Effector memory CD8-positive, alpha-beta T cell (primary cell): ENCODE results near the gene COL20A1.
"Not testable (repeated sequence)": the region's sequence is repeated elsewhere in the genome, so short reads cannot be mapped to it uniquely, and the experiment has no call there.

Source experiments
- ATAC-seq: fragments of 150-1000 bp; cut with Tn5 transposase; replicated peaks from 2 replicates; pipeline ENCODE4 v1.10.0; 2021; ENCODE audit warnings: mild to moderate bottlenecking, moderate library complexity
- DNase-seq, 3 experiments: peaks; one replicate each; pipeline ENCODE4 v3.0.0; 2021
- H3K27ac Mint-ChIP-seq, 2 donors: one replicate each; pipeline ENCODE4 v1.8.0; 2022; ENCODE audit warnings: mild to moderate bottlenecking in 2 of 2, mixed read lengths in 2 of 2, moderate library complexity in 2 of 2
- H3K27me3 Mint-ChIP-seq, 2 donors: one replicate each; pipeline ENCODE4 v1.8.0; 2022; ENCODE audit warnings: mixed read lengths in 2 of 2
- H3K36me3 Mint-ChIP-seq: one replicate; pipeline ENCODE4 v1.8.0; 2022; ENCODE audit warnings: mild to moderate bottlenecking, moderate library complexity, mixed read lengths; ENCODE audit not compliant: insufficient read depth
- H3K4me1 Mint-ChIP-seq, 2 donors: one replicate each; pipeline ENCODE4 v1.8.0; 2022; ENCODE audit warnings: low read depth in 2 of 2, mixed read lengths in 2 of 2
- H3K4me3 Mint-ChIP-seq, 2 donors: one replicate each; pipeline ENCODE4 v1.8.0; 2022; ENCODE audit warnings: mild to moderate bottlenecking in 2 of 2, mixed read lengths in 2 of 2, moderate library complexity in 2 of 2
- H3K9me3 Mint-ChIP-seq, 2 donors: one replicate each; pipeline ENCODE4 v1.8.0; 2022; ENCODE audit warnings: mixed read lengths in 2 of 2
- total RNA-seq, 9 experiments: gene quantifications; one replicate each; lab custom pipeline; 2026; lab: John Stamatoyannopoulos, UW

The COL20A1 gene
- total RNA-seq = 0 to 0.75 (median 0.13) reads per million in 9 experiments

DNA sequence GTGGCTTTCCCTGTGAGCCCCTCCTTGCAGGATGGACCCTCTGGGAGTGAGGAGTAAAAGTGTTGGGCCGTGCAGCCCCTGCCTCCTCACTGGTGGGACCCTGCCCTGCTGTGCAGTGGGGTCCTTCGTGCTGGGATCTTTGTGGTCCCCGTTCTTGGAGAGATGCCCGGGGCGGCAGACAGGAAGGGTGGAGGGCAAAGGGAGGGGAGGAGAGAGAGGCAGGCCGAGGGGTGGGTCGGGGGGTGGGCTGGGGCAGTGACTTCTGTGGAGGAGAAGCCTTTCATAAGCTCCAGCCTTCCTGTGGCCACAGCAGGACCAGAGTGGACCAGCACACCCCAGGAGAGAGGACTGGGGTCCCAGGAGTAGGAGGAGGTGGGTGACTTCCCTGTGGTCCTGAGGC lies at the start of gene COL20A1:
Gene COL20A1 (plus strand): TSS at position 283 of the 400 bp plus-strand sequence. CDS start 1,922 bp downstream, outside the sequence.
- ATAC-seq = no peak
- H3K4me1 Mint-ChIP-seq = peaks cover 8 to 16% of the 10 kb centered on the region in 2 donors
- no peak for DNase-seq
- no peaks in the 10 kb centered on the region for H3K9me3 Mint-ChIP-seq
- peaks cover 14% of the 10 kb centered on the region for H3K36me3 Mint-ChIP-seq
- H3K27me3 Mint-ChIP-seq = peaks cover 0 to 17% of the 10 kb centered on the region in 2 donors
- no peak within 1 kb of the TSS for H3K4me3 Mint-ChIP-seq
- no peak within 1 kb of the TSS for H3K27ac Mint-ChIP-seq

DNA sequence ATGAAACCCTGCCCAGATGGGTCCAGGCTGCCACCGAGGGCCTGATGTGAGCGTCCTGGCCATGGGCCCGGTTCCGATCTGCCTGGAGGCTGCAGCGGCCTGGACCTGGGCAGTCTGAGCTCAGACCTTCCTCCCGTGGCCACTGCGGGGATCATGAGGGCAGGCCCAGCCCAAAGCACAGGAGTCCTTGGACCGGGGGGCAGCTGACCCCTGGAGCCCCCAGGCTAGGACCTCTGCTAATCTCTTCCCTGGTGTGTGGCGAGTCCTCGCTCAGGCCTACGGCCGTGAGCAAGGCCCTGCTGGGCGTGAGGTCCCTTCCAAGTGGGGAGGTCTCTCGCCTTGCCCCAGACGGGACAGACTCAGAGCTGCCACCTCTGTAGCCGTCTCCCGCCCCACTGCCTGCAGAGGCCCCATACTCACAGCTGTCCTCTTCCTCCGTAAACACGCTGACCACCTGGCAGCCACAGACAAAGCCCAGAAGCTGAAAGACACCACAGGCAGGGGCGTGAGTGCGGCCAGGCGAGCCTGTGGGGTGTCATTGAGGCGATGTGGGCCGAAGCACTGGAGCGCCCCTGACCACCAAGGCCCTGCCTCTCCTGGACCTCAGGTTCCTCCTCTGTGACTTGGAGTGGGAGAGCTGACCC lies 49.3 kb upstream of the COL20A1 start:
- H3K4me3 Mint-ChIP-seq = no peak overlapping the region
- ATAC-seq (no peak), DNase-seq (no peak)
- H3K36me3 Mint-ChIP-seq = no peaks in the 10 kb centered on the region
- no peaks in the 10 kb centered on the region for H3K4me1 Mint-ChIP-seq
- H3K27ac Mint-ChIP-seq = no peak overlapping the region
- peaks cover 20 to 60% of the 10 kb centered on the region in 2 donors for H3K27me3 Mint-ChIP-seq
- H3K9me3 Mint-ChIP-seq = no peaks in the 10 kb centered on the region

DNA sequence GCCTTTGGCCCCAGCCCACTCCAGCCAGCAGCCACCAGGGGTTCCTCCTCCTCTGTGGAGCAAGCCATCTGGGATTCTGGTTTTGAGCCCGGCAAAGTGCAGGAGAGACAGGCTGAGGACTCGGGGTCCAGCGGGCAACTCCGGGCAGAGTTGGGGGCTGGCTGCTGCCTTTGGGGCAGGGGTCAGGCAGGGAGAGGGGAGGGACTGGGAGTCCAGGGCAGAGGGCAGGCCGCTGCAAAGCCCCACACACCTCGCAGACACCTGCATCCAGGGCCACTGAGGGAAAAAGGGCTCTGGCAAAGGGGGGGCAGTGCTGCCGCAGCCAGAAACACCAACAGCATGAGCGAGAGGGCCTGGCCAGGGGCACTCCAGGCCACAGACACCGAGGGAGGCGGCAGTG lies 48.5 kb upstream of the COL20A1 start:
- ATAC-seq (no peak), DNase-seq (no peak)
- Mint-ChIP-seq H3K4me3 (no peak overlapping the region), H3K9me3 (no peaks in the 10 kb centered on the region), H3K27ac (no peak overlapping the region), H3K36me3 (no peaks in the 10 kb centered on the region), H3K27me3 (peaks cover 27 to 67% of the 10 kb centered on the region in 2 donors), H3K4me1 (no peaks in the 10 kb centered on the region)

DNA sequence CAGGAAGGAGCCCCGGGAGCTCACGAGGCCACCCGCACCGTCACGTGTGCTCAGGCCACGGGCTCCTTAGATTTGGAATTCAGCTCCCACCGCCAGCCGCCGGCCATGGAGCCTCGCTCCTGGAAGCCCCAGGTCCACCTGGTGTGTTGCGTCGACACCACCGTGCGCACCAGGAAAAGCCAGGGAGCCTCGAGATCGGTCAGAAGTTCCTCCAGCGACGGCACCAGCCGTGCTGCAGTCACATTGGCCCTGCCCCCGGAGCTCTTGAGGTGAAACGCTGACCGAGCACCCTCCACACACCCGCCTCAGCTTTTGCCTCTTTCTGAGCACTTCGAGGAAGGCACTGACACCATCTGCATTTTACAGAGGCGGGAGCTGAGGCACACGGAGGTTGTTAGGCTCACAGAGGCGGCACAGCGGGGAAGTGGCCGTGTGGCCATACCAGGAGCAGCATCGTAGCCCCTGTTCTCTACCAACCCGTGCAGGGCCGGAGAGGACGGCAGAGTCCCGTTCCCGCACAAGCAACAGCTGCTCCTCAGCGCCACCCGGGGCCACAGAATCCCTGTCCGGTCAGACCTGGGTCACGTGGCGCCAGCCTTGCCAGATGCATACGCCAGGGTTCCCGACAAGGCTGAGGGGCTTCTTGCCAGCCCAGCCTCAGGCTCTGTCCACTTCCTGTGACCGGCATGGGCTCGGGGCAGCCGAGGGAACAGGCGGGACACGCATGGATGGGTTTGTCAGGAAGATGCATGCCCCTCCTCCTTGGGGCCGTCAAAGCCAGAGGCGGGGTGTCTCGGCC lies 46.3 kb upstream of the COL20A1 start:
- peaks cover 38 to 85% of the 10 kb centered on the region in 2 donors for H3K27me3 Mint-ChIP-seq
- no peak overlapping the region for H3K4me3 Mint-ChIP-seq
- DNase-seq = no peak

DNA sequence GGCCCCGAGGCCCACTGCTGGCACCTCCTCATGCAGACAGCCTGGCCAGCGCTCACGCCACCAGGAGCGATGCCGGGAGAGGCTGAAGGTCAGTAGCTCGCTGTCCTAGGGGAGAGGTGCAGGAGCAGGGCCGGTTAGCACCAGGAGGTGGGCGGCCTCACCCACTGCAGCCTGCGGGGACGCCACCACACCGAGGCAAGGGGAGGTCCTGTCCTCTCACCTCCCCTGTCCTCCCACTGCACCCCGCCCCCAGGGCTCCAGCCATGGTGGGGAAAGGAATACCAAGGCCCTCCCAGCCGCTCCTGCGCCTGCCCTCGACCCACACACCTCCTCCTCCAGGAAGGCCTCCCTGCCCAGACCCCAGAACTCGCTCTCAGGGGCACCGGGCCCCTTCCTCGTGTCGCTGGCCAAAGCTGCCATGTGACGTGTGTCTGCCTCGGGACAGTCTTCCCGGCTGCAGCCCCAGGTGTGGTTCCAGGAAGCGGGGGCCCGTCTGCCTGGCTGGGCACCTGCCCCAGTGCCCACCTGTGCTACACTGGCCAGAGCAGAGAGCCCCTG lies 45.2 kb upstream of the COL20A1 start:
- Mint-ChIP-seq H3K36me3 (no peaks in the 10 kb centered on the region), H3K9me3 (no peaks in the 10 kb centered on the region), H3K27ac (no peak overlapping the region), H3K4me1 (peaks cover 0 to 3% of the 10 kb centered on the region in 2 donors), H3K27me3 (peaks cover 49 to 86% of the 10 kb centered on the region in 2 donors), H3K4me3 (no peak overlapping the region)
- DNase-seq (no peak), ATAC-seq (no peak)

More for the DNA sequence above, 46.3 kb upstream of the COL20A1 start:
- Mint-ChIP-seq H3K36me3 (no peaks in the 10 kb centered on the region), H3K27ac (no peak overlapping the region), H3K4me1 (no peaks in the 10 kb centered on the region), H3K9me3 (no peaks in the 10 kb centered on the region)
- ATAC-seq = no peak

DNA sequence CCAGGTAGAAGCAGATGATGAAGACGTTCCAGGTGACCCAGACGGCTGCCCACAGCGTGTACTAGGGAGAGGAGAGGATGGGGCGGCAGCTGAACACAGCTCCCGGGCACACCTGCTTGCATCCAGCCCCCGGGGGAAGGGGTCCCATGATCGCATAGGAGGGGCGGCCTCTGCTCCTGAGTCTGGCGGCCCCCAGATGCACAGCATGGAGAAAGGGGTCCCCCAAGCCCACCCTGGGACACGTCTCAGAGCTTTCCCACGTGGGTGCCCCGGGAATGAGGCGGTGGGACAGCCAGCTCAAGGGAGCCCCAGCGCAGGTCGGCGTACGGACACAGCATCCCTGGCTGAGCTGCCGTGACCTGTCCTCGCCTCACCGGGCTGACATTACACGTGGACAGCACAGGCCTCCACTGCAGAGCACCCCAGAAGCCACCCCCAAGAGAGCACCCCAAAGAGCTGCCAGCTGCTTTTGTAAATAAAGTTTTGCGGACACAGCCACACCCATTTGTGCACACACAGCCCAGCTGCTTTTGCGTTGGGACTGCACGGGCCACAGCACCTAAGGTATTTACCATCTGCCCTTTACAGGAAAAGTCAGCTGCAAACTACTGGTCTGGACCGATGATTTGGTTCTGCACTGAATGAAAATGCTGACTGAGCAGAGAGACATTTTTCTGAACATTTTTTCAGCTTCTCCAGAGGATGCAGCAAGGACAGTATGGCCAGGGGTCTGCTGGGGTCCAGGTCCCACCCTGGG lies 44.0 kb upstream of the COL20A1 start:
- no peak for ATAC-seq
- Mint-ChIP-seq H3K36me3 (no peaks in the 10 kb centered on the region), H3K27ac (no peak overlapping the region), H3K4me1 (peaks cover 4 to 7% of the 10 kb centered on the region in 2 donors), H3K9me3 (no peaks in the 10 kb centered on the region), H3K27me3 (peaks cover 53 to 87% of the 10 kb centered on the region in 2 donors), H3K4me3 (no peak overlapping the region)
- no peak for DNase-seq

DNA sequence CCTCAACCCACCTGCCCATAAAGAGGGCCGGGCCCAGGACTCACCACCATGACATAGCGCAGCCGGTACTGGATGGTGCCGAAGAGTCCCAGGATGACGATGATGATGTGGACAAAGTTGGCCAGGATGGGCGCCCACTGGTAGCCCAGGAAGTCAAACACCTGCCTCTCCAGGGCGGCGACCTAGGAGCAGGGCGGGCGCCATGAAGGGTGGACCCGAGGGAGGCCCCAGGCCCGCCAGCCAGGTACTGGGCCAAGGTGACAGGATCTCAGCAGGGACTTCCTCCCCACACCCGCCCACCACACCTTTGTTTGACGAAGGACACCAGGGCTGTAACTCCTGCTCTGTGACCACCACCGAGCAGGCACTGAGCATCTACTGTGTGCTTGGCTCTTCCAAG lies 43.1 kb upstream of the COL20A1 start:
- ATAC-seq (no peak), DNase-seq (no peak)
- Mint-ChIP-seq H3K4me1 (peaks cover 4 to 9% of the 10 kb centered on the region in 2 donors), H3K4me3 (no peak overlapping the region), H3K27me3 (peaks cover 55 to 88% of the 10 kb centered on the region in 2 donors), H3K36me3 (no peaks in the 10 kb centered on the region), H3K27ac (no peak overlapping the region), H3K9me3 (no peaks in the 10 kb centered on the region)

DNA sequence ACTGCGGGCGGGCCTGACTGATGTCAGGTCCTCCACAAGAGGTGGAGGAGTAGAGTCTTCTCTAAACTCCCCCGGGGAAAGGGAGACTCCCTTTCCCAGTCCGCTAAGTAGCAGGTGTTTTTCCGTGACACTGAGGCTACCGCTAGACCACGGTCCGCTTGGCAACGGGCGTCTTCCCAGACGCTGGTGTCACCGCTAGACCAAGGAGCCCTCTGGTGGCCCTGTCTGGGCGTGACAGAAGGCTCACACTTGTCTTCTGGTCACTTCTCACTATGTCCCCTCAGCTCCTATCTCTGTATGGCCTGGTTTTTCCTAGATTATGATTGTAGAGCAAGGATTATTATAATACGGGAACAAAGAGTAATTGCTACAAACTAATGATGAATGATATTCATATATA lies 41.6 kb upstream of the COL20A1 start:
- Mint-ChIP-seq H3K4me1 (peaks cover 4 to 12% of the 10 kb centered on the region in 2 donors), H3K27me3 (peaks cover 57 to 88% of the 10 kb centered on the region in 2 donors)
- not testable (repeated sequence) for DNase-seq, H3K36me3 Mint-ChIP-seq, H3K4me3 Mint-ChIP-seq, ATAC-seq, H3K27ac Mint-ChIP-seq, H3K9me3 Mint-ChIP-seq

DNA sequence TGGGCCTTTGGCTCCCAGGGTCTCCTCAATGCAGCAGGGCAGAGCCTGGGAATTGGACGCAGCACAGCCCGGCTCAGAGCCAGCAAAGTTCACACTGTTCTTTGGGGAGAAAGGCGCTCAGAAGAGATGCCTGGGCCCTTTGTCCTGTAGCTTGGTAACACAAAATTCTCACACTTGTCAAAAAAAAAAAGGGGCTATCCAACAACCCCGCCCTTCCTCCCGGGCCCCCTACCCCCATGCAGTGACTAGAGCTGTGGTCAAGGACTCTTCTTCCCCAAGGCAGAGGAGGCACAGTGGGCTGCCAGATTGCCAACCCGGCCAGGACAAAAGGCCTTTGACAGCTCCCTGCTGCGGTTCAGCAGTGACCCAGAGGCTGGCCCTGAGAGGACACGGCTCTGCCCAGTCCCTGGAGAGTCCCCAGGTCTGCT lies 40.7 kb upstream of the COL20A1 start:
- no peak for ATAC-seq
- no peak for DNase-seq
- H3K27ac Mint-ChIP-seq = no peak overlapping the region
- no peaks in the 10 kb centered on the region for H3K9me3 Mint-ChIP-seq
- H3K4me3 Mint-ChIP-seq = peak overlapping the region in 1 of 2 donors; percentile 22
- H3K36me3 Mint-ChIP-seq = no peaks in the 10 kb centered on the region
- H3K4me1 Mint-ChIP-seq = peaks cover 4 to 12% of the 10 kb centered on the region in 2 donors
- peaks cover 65 to 90% of the 10 kb centered on the region in 2 donors for H3K27me3 Mint-ChIP-seq

DNA sequence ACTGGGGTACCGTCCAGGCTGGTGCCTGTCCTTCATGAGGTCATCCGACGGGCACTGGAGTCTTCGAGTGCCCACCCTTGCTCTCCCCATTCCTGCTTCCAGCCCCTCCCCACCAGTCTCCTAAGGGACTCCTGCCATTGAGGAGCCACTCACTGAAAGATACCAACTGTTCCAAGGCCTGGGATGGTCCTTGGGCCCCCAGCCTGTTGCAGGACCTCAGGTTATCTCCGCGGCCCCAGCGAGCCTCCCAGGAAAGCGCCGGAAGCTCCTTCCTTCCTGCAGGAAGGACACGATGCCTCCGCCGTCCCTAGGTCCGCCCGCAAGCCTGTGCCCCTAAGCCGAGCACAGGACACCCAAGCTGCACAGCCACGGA lies 39.9 kb upstream of the COL20A1 start:
- DNase-seq (no peak), ATAC-seq (no peak)
- no peaks in the 10 kb centered on the region for H3K36me3 Mint-ChIP-seq
- H3K4me3 Mint-ChIP-seq = peak overlapping the region; percentile 18 to 22
- peaks cover 71 to 92% of the 10 kb centered on the region in 2 donors for H3K27me3 Mint-ChIP-seq
- no peaks in the 10 kb centered on the region for H3K9me3 Mint-ChIP-seq
- peaks cover 4 to 12% of the 10 kb centered on the region in 2 donors for H3K4me1 Mint-ChIP-seq
- H3K27ac Mint-ChIP-seq = no peak overlapping the region

DNA sequence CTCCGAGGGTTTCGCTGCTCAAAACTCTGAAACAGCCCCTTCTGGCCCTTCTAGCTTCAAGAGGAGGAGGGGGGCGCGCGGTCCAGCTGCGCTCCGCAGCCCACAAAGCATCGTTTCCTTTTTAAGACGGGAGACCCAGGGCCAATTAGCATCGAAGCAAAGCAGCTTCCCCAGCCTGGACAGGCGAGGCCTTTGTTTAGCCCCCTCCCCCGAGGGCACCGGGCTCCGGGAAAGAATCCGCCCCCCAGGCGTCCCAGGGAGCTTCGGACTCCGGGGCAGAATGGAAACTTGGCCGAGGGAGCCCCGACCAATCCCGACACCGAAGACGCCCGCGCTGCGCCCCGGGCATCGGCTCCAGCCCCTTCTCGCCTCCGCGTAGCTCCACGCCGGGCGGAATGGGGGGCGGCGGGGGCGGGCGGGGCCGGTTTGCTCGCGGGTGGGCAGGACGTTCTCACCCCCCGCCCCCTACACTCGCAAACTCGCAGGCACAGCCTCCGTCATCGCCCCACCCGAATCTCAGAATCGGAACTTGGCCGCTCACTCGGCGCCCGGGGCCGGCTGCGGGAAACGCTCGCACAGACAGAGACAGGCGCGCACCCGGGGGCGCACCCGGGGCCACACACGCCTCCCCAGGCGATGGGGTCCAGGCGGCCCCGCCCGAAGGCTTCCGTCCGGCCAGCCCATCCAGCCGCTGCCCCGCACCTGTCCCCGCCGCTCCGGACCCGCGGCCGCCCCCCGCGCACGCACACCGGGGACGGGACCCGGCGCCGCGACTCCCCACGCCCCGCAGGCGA lies 39.4 kb upstream of the COL20A1 start:
- Mint-ChIP-seq H3K27ac (no peak overlapping the region), H3K4me3 (peak overlapping the region; percentile 18 to 22), H3K27me3 (peaks cover 69 to 92% of the 10 kb centered on the region in 2 donors), H3K9me3 (no peaks in the 10 kb centered on the region), H3K36me3 (no peaks in the 10 kb centered on the region), H3K4me1 (peaks cover 4 to 12% of the 10 kb centered on the region in 2 donors)
- ATAC-seq (no peak), DNase-seq (no peak)

DNA sequence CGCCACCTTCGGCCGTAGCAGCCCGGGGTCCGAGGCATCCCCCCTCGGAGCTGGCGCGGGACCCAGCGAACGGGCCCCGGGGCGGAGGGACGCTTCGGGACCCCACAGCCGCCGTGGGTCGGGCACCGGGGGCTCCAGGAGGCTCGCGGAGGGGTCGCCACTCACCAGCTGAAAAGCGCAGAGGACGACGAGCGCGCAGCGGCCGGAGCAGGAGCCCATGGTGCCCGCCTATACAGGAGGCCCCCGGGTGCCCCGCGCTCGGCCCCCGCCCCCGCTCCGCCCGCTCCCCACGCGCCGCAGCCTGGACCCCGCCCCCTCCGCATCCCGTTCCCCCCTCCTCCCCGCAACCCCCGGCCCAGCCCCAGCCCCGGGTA lies 38.8 kb upstream of the COL20A1 start, which contains the start of gene NKAIN4:
Gene NKAIN4 (minus strand): TSS at position 232 of the 374 bp plus-strand sequence. CDS start 13 bp downstream, at position 219.
- H3K27ac Mint-ChIP-seq = no peak within 1 kb of the TSS
- ATAC-seq (no peak), DNase-seq (no peak)
- H3K9me3 Mint-ChIP-seq = no peaks in the 10 kb centered on the region
- H3K27me3 Mint-ChIP-seq = peaks cover 67 to 91% of the 10 kb centered on the region in 2 donors
- H3K4me1 Mint-ChIP-seq = peaks cover 4 to 12% of the 10 kb centered on the region in 2 donors
- peak within 1 kb of the TSS; percentile 18 to 48 for H3K4me3 Mint-ChIP-seq
- no peaks in the 10 kb centered on the region for H3K36me3 Mint-ChIP-seq
